HL-60/S4 treated with retinoic acid at 250 ng/mL for 4 days and 3 days (cell line): ENCODE measurements around the gene SLCO3A1.

Source experiments
- in situ Hi-C: fragments of 300-500 bp; cut with MboI; formaldehyde crosslinking; loops from 2 replicates; pipeline ENCODE4 v1.7.0; 2022; ENCODE audit warnings: low sequenced_read_pairs

SLCO3A1 gene

GRCh38 chr15:91860498-91860897 lies 7.0 kb downstream of the SLCO3A1 start:
- in situ Hi-C loops: loop anchor here (10.0 kb wide), 1 partner anchor 84 kb away; no protein-coding TSS in a partner anchor

- in situ Hi-C loops: loop anchor here (10.0 kb wide), 1 partner anchor 84 kb away; no protein-coding TSS in a partner anchor
Observed at GRCh38 chr15:91861223-91861622, 7.7 kb downstream of the SLCO3A1 start.

- in situ Hi-C loops: loop anchor here (10.0 kb wide), 1 partner anchor 82 kb away; no protein-coding TSS in a partner anchor
Observed at GRCh38 chr15:91862891-91863504, 9.5 kb downstream of the SLCO3A1 start.

GRCh38 chr15:91863621-91864255 lies 10.2 kb downstream of the SLCO3A1 start:
- in situ Hi-C loops: loop anchor here (10.0 kb wide), 1 partner anchor 81 kb away; no protein-coding TSS in a partner anchor

- in situ Hi-C loops: loop anchor here (10.0 kb wide), 1 partner anchor 80 kb away; no protein-coding TSS in a partner anchor
Observed at GRCh38 chr15:91864664-91865063, 11.2 kb downstream of the SLCO3A1 start.

- in situ Hi-C loops: loop anchor here (10.0 kb wide), 1 partner anchor 79 kb away; no protein-coding TSS in a partner anchor
Observed at GRCh38 chr15:91865486-91865885, 12.0 kb downstream of the SLCO3A1 start.

- in situ Hi-C loops: loop anchor here (10.0 kb wide), 1 partner anchor 79 kb away; no protein-coding TSS in a partner anchor
Observed at GRCh38 chr15:91865950-91866349, 12.4 kb downstream of the SLCO3A1 start.

- in situ Hi-C loops: loop anchor here (10.0 kb wide), 1 partner anchor 78 kb away; no protein-coding TSS in a partner anchor
Observed at GRCh38 chr15:91866371-91866905, 12.9 kb downstream of the SLCO3A1 start.

- in situ Hi-C loops: loop anchor here (10.0 kb wide), 1 partner anchor 78 kb away; no protein-coding TSS in a partner anchor
Observed at GRCh38 chr15:91866971-91867372, 13.5 kb downstream of the SLCO3A1 start.

- in situ Hi-C loops: loop anchor here (10.0 kb wide), 1 partner anchor 77 kb away; no protein-coding TSS in a partner anchor
Observed at GRCh38 chr15:91867581-91868026, 14.1 kb downstream of the SLCO3A1 start.

GRCh38 chr15:91870876-91871537 lies 17.5 kb downstream of the SLCO3A1 start:
- in situ Hi-C loops: no loop called here

- in situ Hi-C loops: no loop called here
Observed at GRCh38 chr15:91871837-91872236, 18.3 kb downstream of the SLCO3A1 start.

- in situ Hi-C loops: no loop called here
Observed at GRCh38 chr15:91872356-91873137, 19.0 kb downstream of the SLCO3A1 start.

- in situ Hi-C loops: no loop called here
Observed at GRCh38 chr15:91873138-91873536, 19.6 kb downstream of the SLCO3A1 start.

GRCh38 chr15:91874171-91874570 lies 20.7 kb downstream of the SLCO3A1 start:
- in situ Hi-C loops: no loop called here

GRCh38 chr15:91874992-91875660 lies 21.6 kb downstream of the SLCO3A1 start:
- in situ Hi-C loops: no loop called here

- in situ Hi-C loops: no loop called here
Observed at GRCh38 chr15:91876187-91876586, 22.7 kb downstream of the SLCO3A1 start.

- in situ Hi-C loops: no loop called here
Observed at GRCh38 chr15:91878319-91878870, 24.9 kb downstream of the SLCO3A1 start.

GRCh38 chr15:91879158-91879557 lies 25.6 kb downstream of the SLCO3A1 start:
- in situ Hi-C loops: no loop called here
